Frontal cortex (tissue), 4 donors: ENCODE data around the gene LRRC56. TPM values are rescaled to one million over a fixed set of nuclear protein-coding genes. Genes with fewer than 3 reads are reported as not detected.

Source experiments
- DNase-seq, 2 donors: peaks; one replicate each; pipeline ENCODE4 v3.0.0; 2012; ENCODE audit warnings: low spot score in 2 of 2
- FAIRE-seq: peaks from 2 replicates; lab custom pipeline; 2012; peaks lifted over from hg19 to GRCh38; lab: Jason Lieb, UNC
- total RNA-seq: library from RNA; depleted of rRNA; stranded (reverse); fragments of >200 nt; gene quantifications from one replicate; pipeline ENCODE4 v1.2.3, GENCODE V29; 2014
- donor health status: control.
- donor health status: control.
- donor health status: control.

The LRRC56 gene
- total RNA-seq, 1 donor from 2014 or later: 1.2 TPM

GRCh38 chr11:535519-536454, 1.5 kb upstream of the LRRC56 start, which contains the start of gene HRAS:
Gene HRAS (minus strand): TSS chr11:535576.
- no peak for FAIRE-seq
- peak; percentile 100 for DNase-seq

GRCh38 chr11:537622-538430, 499 bp downstream of the LRRC56 start:
- DNase-seq: no peak
- no peak for FAIRE-seq

GRCh38 chr11:538431-539051, 1.2 kb downstream of the LRRC56 start:
- FAIRE-seq (no peak), DNase-seq (no peak)

GRCh38 chr11:539971-540481, 2.7 kb downstream of the LRRC56 start:
- FAIRE-seq (no peak), DNase-seq (no peak)

GRCh38 chr11:540583-541432, 3.5 kb downstream of the LRRC56 start:
- FAIRE-seq: no peak
- DNase-seq: no peak

GRCh38 chr11:541433-541885, 4.1 kb downstream of the LRRC56 start:
- FAIRE-seq: no peak
- no peak for DNase-seq

GRCh38 chr11:544817-545166, 7.5 kb downstream of the LRRC56 start:
- FAIRE-seq (no peak), DNase-seq (no peak)

GRCh38 chr11:545171-545570, 7.8 kb downstream of the LRRC56 start:
- DNase-seq: no peak
- no peak for FAIRE-seq

- DNase-seq: no peak
These were observed 11.6 kb downstream of the LRRC56 start for GRCh38 chr11:548700-549603.

GRCh38 chr11:550021-550745, 12.9 kb downstream of the LRRC56 start:
- DNase-seq: no peak
- FAIRE-seq: no peak

More at GRCh38 chr11:548700-549603, 11.6 kb downstream of the LRRC56 start:
- FAIRE-seq: no peak

GRCh38 chr11:550746-551085, 13.4 kb downstream of the LRRC56 start:
- no peak for FAIRE-seq
- DNase-seq: no peak

- FAIRE-seq: no peak
- no peak for DNase-seq
These were observed 13.8 kb downstream of the LRRC56 start for GRCh38 chr11:551131-551530.

GRCh38 chr11:551596-551995, 14.3 kb downstream of the LRRC56 start:
- FAIRE-seq: no peak
- DNase-seq: no peak

- FAIRE-seq: no peak
- DNase-seq: no peak
These were observed 16.0 kb downstream of the LRRC56 start for GRCh38 chr11:553083-553987.

- FAIRE-seq: no peak
These were observed 16.6 kb downstream of the LRRC56 start for GRCh38 chr11:553988-554340.

GRCh38 chr11:554428-555226, 17.3 kb downstream of the LRRC56 start:
- DNase-seq (peak; percentile 79 to 86), FAIRE-seq (no peak)

More at GRCh38 chr11:553988-554340, 16.6 kb downstream of the LRRC56 start:
- no peak for DNase-seq
